ENCODE results near the gene MAEA.

The MAEA gene

GRCh38 chr4:1283711-1284110 is 6.0 kb upstream of the MAEA start:
- Histone ChIP-seq H2AFZ (ENCODE audit: low read length) (no peak overlapping the region), H2BK12ac (ENCODE audit: low read length) (no peak overlapping the region), H3K14ac (ENCODE audit: low read length) (no peak overlapping the region), H3K9me3 (replicated peaks in 1 of 2; ENCODE audit: control insufficient read depth in 2 of 2, insufficient read depth in 1 of 2, low read depth in 1 of 2, low read length in 2 of 2) (peaks cover 4 to 10% of the 10 kb centered on the region in 2 donors), H3K27me3 (ENCODE audit: control insufficient read depth in 3 of 3, insufficient read depth in 3 of 3, low read depth in 1 of 3, low read length in 3 of 3) (no peaks in the 10 kb centered on the region), H3K18ac (ENCODE audit: low read length) (no peak overlapping the region), H2AK5ac (ENCODE audit: low read depth, low read length) (no peak overlapping the region), H3K4me1 (ENCODE audit: control insufficient read depth in 2 of 2, insufficient read depth in 1 of 2, low read depth in 1 of 2, low read length in 2 of 2) (peaks cover 0 to 1% of the 10 kb centered on the region in 2 donors), H3K79me1 (ENCODE audit: low read depth, low read length) (no peaks in the 10 kb centered on the region), H3K4me3 (ENCODE audit: low read length in 2 of 2) (no peak overlapping the region), H2BK120ac (ENCODE audit: low read depth, low read length) (no peak overlapping the region), H4K91ac (ENCODE audit: low read depth, low read length, poor library complexity) (no peak overlapping the region), H3K23ac (ENCODE audit: low read depth, low read length, poor library complexity) (no peak overlapping the region), H2BK5ac (ENCODE audit: low read length) (no peak overlapping the region), H4K8ac (ENCODE audit: low read depth, low read length) (no peak overlapping the region), H3K4me2 (ENCODE audit: insufficient read depth, low read length, poor library complexity, severe bottlenecking) (no peak overlapping the region), H3K27ac (replicated peaks; ENCODE audit: low read length) (no peak overlapping the region), H3K9ac (ENCODE audit: low read depth, low read length, poor library complexity) (no peak overlapping the region), H3K36me3 (replicated peaks in 1 of 2; ENCODE audit: control insufficient read depth in 2 of 2, insufficient read depth in 2 of 2, low read length in 2 of 2) (no peaks in the 10 kb centered on the region), H3K4ac (ENCODE audit: low read length) (no peak overlapping the region), H2BK15ac (ENCODE audit: low read length) (no peak overlapping the region)
- no CpG with 5 or more reads among the region's 9 CpGs for WGBS, 2 donors (ENCODE audit: extremely low coverage in 2 of 2, insufficient read length in 2 of 2, insufficient replicate concordance in 1 of 2)
- DNase-seq (ENCODE audit: low spot score): no peak

- Histone ChIP-seq H4K8ac (ENCODE audit: low read depth, low read length) (no peak overlapping the region), H3K14ac (ENCODE audit: low read length) (no peak overlapping the region), H2AFZ (ENCODE audit: low read length) (no peak overlapping the region), H3K79me1 (ENCODE audit: low read depth, low read length) (peaks cover 3% of the 10 kb centered on the region), H3K4me3 (ENCODE audit: low read length in 2 of 2) (no peak overlapping the region), H3K4me1 (ENCODE audit: control insufficient read depth in 2 of 2, insufficient read depth in 1 of 2, low read depth in 1 of 2, low read length in 2 of 2) (peaks cover 0 to 5% of the 10 kb centered on the region in 2 donors), H3K9me3 (replicated peaks in 1 of 2; ENCODE audit: control insufficient read depth in 2 of 2, insufficient read depth in 1 of 2, low read depth in 1 of 2, low read length in 2 of 2) (peaks cover 4 to 7% of the 10 kb centered on the region in 2 donors), H3K18ac (ENCODE audit: low read length) (no peak overlapping the region), H3K23ac (ENCODE audit: low read depth, low read length, poor library complexity) (no peak overlapping the region), H2BK12ac (ENCODE audit: low read length) (no peak overlapping the region), H3K4me2 (ENCODE audit: insufficient read depth, low read length, poor library complexity, severe bottlenecking) (no peak overlapping the region), H2BK5ac (ENCODE audit: low read length) (no peak overlapping the region), H2BK15ac (ENCODE audit: low read length) (no peak overlapping the region), H3K36me3 (replicated peaks in 1 of 2; ENCODE audit: control insufficient read depth in 2 of 2, insufficient read depth in 2 of 2, low read length in 2 of 2) (no peaks in the 10 kb centered on the region), H3K27ac (replicated peaks; ENCODE audit: low read length) (no peak overlapping the region), H3K27me3 (ENCODE audit: control insufficient read depth in 3 of 3, insufficient read depth in 3 of 3, low read depth in 1 of 3, low read length in 3 of 3) (no peaks in the 10 kb centered on the region), H3K4ac (ENCODE audit: low read length) (no peak overlapping the region), H2BK120ac (ENCODE audit: low read depth, low read length) (no peak overlapping the region), H4K91ac (ENCODE audit: low read depth, low read length, poor library complexity) (no peak overlapping the region), H2AK5ac (ENCODE audit: low read depth, low read length) (peak overlapping the region; percentile 45), H3K9ac (ENCODE audit: low read depth, low read length, poor library complexity) (no peak overlapping the region)
- no peak for DNase-seq (ENCODE audit: low spot score)
- WGBS, 2 donors (ENCODE audit: extremely low coverage in 2 of 2, insufficient read length in 2 of 2, insufficient replicate concordance in 1 of 2): no CpG with 5 or more reads among the region's 11 CpGs
Measured at GRCh38 chr4:1285151-1285789, 4.4 kb upstream of the MAEA start.

GRCh38 chr4:1285790-1286553 is 3.7 kb upstream of the MAEA start:
- no peak overlapping the region for H3K9ac ChIP-seq (ENCODE audit: low read depth, low read length, poor library complexity)
- no peak overlapping the region for H3K23ac ChIP-seq (ENCODE audit: low read depth, low read length, poor library complexity)
- no peak overlapping the region for H2AK5ac ChIP-seq (ENCODE audit: low read depth, low read length)
- no peaks in the 10 kb centered on the region for H3K27me3 ChIP-seq (ENCODE audit: control insufficient read depth in 3 of 3, insufficient read depth in 3 of 3, low read depth in 1 of 3, low read length in 3 of 3)
- H3K14ac ChIP-seq (ENCODE audit: low read length): no peak overlapping the region
- no peaks in the 10 kb centered on the region for H3K36me3 ChIP-seq (replicated peaks in 1 of 2; ENCODE audit: control insufficient read depth in 2 of 2, insufficient read depth in 2 of 2, low read length in 2 of 2)
- no peak overlapping the region for H2AFZ ChIP-seq (ENCODE audit: low read length)
- H3K18ac ChIP-seq (ENCODE audit: low read length): no peak overlapping the region
- no peak overlapping the region for H2BK12ac ChIP-seq (ENCODE audit: low read length)
- no CpG with 5 or more reads among the region's 21 CpGs for WGBS, 2 donors (ENCODE audit: extremely low coverage in 2 of 2, insufficient read length in 2 of 2, insufficient replicate concordance in 1 of 2)
- peak overlapping the region; percentile 8 for H4K91ac ChIP-seq (ENCODE audit: low read depth, low read length, poor library complexity)
- H3K27ac ChIP-seq (replicated peaks; ENCODE audit: low read length): no peak overlapping the region
- H2BK5ac ChIP-seq (ENCODE audit: low read length): no peak overlapping the region
- H3K9me3 ChIP-seq (replicated peaks in 1 of 2; ENCODE audit: control insufficient read depth in 2 of 2, insufficient read depth in 1 of 2, low read depth in 1 of 2, low read length in 2 of 2): peaks cover 4 to 7% of the 10 kb centered on the region in 2 donors
- H3K4ac ChIP-seq (ENCODE audit: low read length): no peak overlapping the region
- no peak overlapping the region for H3K4me2 ChIP-seq (ENCODE audit: insufficient read depth, low read length, poor library complexity, severe bottlenecking)
- peaks cover 4% of the 10 kb centered on the region for H3K79me1 ChIP-seq (ENCODE audit: low read depth, low read length)
- no peak overlapping the region for H3K4me3 ChIP-seq (ENCODE audit: low read length in 2 of 2)
- no peak for DNase-seq (ENCODE audit: low spot score)
- no peak overlapping the region for H4K8ac ChIP-seq (ENCODE audit: low read depth, low read length)
- no peak overlapping the region for H2BK120ac ChIP-seq (ENCODE audit: low read depth, low read length)
- peaks cover 5 to 9% of the 10 kb centered on the region in 2 donors for H3K4me1 ChIP-seq (ENCODE audit: control insufficient read depth in 2 of 2, insufficient read depth in 1 of 2, low read depth in 1 of 2, low read length in 2 of 2)
- H2BK15ac ChIP-seq (ENCODE audit: low read length): no peak overlapping the region

- H3K4me1 ChIP-seq (ENCODE audit: control insufficient read depth in 2 of 2, insufficient read depth in 1 of 2, low read depth in 1 of 2, low read length in 2 of 2): peaks cover 9 to 12% of the 10 kb centered on the region in 2 donors
- peak overlapping the region; percentile 96 for H2AFZ ChIP-seq (ENCODE audit: low read length)
- H2AK5ac ChIP-seq (ENCODE audit: low read depth, low read length): no peak overlapping the region
- H4K91ac ChIP-seq (ENCODE audit: low read depth, low read length, poor library complexity): no peak overlapping the region
- H2BK120ac ChIP-seq (ENCODE audit: low read depth, low read length): no peak overlapping the region
- WGBS, 2 donors (ENCODE audit: extremely low coverage in 2 of 2, insufficient read length in 2 of 2, insufficient replicate concordance in 1 of 2): no CpG with 5 or more reads among the region's 7 CpGs
- no peak overlapping the region for H3K14ac ChIP-seq (ENCODE audit: low read length)
- H3K36me3 ChIP-seq (replicated peaks in 1 of 2; ENCODE audit: control insufficient read depth in 2 of 2, insufficient read depth in 2 of 2, low read length in 2 of 2): peaks cover 4 to 6% of the 10 kb centered on the region in 2 donors
- peaks cover 4 to 5% of the 10 kb centered on the region in 2 donors for H3K9me3 ChIP-seq (replicated peaks in 1 of 2; ENCODE audit: control insufficient read depth in 2 of 2, insufficient read depth in 1 of 2, low read depth in 1 of 2, low read length in 2 of 2)
- no peak overlapping the region for H3K18ac ChIP-seq (ENCODE audit: low read length)
- no peak overlapping the region for H4K8ac ChIP-seq (ENCODE audit: low read depth, low read length)
- DNase-seq (ENCODE audit: low spot score): no peak
- no peak overlapping the region for H3K4ac ChIP-seq (ENCODE audit: low read length)
- H3K27me3 ChIP-seq (ENCODE audit: control insufficient read depth in 3 of 3, insufficient read depth in 3 of 3, low read depth in 1 of 3, low read length in 3 of 3): no peaks in the 10 kb centered on the region
- H2BK12ac ChIP-seq (ENCODE audit: low read length): no peak overlapping the region
- no peak overlapping the region for H3K23ac ChIP-seq (ENCODE audit: low read depth, low read length, poor library complexity)
- peak overlapping the region; percentile 82 for H3K4me2 ChIP-seq (ENCODE audit: insufficient read depth, low read length, poor library complexity, severe bottlenecking)
- no peak overlapping the region for H3K9ac ChIP-seq (ENCODE audit: low read depth, low read length, poor library complexity)
- no peak overlapping the region for H2BK15ac ChIP-seq (ENCODE audit: low read length)
- no peak overlapping the region for H2BK5ac ChIP-seq (ENCODE audit: low read length)
- H3K79me1 ChIP-seq (ENCODE audit: low read depth, low read length): peaks cover 13% of the 10 kb centered on the region
- peak overlapping the region in 1 of 2 donors; percentile 94 for H3K4me3 ChIP-seq (ENCODE audit: low read length in 2 of 2)
- no peak overlapping the region for H3K27ac ChIP-seq (replicated peaks; ENCODE audit: low read length)
Measured at GRCh38 chr4:1288786-1289185, 905 bp upstream of the MAEA start.
